ENCODE measurements around the gene NUP205.

GRCh38 chr7:135687466-135687865 lies 129.7 kb downstream of the NUP205 start:
- no peak for TF ChIP-seq CTCF (IDR thresholded peaks at IDR 0.05)
- no peak for TF ChIP-seq EZH2 (IDR thresholded peaks at IDR 0.05; ENCODE audit: borderline replicate concordance, insufficient read depth, low read depth, low read length, poor library complexity, severe bottlenecking)
